ENCODE data around the gene ADGRL2.

The ADGRL2 gene

DNA sequence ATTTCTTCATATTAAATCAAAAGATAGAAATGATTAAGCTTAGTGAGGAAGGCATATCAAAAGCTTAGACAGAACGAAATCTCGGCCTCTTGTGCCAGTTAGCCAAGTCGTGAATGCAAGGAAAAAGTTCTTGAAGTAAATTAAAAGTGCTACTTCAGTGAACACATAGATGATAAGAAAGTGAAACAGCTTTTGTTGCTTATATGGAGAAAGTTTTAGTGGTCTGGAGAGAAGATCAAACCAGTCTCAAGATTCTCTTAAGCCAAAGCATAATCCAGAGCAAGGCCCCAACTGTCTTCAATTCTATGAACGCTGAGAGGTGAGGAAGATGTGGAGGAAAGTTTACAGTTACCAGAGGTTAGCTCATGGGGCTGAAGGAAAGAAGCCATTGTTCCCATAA is 88.4 kb downstream of the ADGRL2 start:
- TF ChIP-seq, protein P1, sequence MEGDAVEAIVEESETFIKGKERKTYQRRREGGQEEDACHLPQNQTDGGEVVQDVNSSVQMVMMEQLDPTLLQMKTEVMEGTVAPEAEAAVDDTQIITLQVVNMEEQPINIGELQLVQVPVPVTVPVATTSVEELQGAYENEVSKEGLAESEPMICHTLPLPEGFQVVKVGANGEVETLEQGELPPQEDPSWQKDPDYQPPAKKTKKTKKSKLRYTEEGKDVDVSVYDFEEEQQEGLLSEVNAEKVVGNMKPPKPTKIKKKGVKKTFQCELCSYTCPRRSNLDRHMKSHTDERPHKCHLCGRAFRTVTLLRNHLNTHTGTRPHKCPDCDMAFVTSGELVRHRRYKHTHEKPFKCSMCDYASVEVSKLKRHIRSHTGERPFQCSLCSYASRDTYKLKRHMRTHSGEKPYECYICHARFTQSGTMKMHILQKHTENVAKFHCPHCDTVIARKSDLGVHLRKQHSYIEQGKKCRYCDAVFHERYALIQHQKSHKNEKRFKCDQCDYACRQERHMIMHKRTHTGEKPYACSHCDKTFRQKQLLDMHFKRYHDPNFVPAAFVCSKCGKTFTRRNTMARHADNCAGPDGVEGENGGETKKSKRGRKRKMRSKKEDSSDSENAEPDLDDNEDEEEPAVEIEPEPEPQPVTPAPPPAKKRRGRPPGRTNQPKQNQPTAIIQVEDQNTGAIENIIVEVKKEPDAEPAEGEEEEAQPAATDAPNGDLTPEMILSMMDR (IDR thresholded peaks at IDR 0.05; ENCODE audit: low read length, missing control alignments) = no peak
- no peak for DNase-seq (ENCODE audit: low read depth)
- no peak overlapping the region for H3K4me3 ChIP-seq (replicated peaks; ENCODE audit: low read depth, low read length)

DNA sequence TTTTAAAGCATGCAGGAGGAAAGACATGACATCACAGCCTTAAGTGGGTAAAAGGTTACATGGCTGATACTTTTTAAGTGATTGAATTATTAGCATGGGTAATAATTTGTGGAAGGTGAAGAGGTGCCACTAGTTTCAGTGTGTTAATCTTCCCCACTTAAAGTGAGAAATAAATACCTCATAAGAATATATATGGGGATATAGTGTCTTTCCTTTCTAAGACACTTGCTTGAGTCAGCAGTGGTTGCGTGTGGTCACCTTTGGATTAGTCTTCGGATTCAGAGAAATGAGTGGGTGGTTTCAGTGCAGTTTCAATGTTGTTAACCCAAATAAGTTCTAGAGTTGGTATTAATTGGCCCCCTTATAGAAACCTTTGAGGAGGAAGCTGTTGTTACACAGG is 94.1 kb downstream of the ADGRL2 start:
- no peak for DNase-seq (ENCODE audit: low read depth)
- TF ChIP-seq, protein P1 (IDR thresholded peaks at IDR 0.05; ENCODE audit: low read length, missing control alignments) = no peak
- H3K4me3 ChIP-seq (replicated peaks; ENCODE audit: low read depth, low read length) = no peak overlapping the region

DNA sequence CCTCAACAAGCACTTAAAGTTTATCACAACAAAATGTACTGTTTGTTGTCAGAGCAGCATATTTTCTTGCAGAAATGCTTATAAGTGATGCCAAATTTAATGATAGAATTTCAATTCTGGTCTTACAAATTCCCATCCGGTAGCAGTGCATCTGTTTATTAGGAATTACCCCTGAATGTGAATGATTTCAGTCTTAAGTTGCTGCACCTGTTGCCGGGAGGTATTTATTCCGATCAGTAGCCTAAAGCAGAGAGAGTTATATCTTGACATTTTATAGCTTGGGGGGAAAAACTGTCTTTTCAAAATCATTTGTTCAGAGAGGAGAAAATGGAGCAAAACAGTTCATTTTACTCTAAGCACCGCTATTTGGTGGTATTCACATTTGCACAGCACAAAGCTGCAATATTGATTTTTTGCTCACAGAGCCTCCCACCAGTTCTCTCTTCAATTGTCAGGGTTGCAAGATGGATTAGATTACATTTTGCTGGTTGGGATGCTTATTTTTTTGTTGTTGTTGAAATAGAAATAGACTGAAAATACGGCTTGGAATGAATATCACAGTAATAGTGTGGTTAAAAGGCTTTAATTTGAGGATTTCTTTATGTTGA is 98.6 kb downstream of the ADGRL2 start:
- no peak overlapping the region for H3K4me3 ChIP-seq (replicated peaks; ENCODE audit: low read depth, low read length)
- no peak for DNase-seq (ENCODE audit: low read depth)
- TF ChIP-seq, protein P1 (IDR thresholded peaks at IDR 0.05; ENCODE audit: low read length, missing control alignments) = no peak

DNA sequence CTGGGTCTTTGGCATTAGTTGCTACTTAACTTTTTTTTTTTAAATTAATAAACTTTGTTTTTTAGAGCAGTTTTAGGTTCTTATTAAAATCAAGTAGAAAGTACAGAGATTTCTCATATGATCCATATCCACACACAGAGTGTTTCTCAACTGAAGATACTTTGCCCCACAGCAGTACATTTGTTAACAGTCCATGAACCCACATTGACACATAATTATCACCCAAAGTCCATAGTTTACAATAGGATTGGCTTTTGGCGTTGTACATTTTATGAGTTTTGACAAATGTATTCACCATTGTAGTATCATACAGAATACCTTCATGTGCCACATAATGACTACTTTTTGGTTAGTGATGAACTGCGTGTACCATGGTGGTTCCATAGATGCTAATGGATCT is 106.8 kb downstream of the ADGRL2 start:
- no peak for DNase-seq (ENCODE audit: low read depth)
- H3K4me3 ChIP-seq (replicated peaks; ENCODE audit: low read depth, low read length) = no peak overlapping the region
- TF ChIP-seq, protein P1 (IDR thresholded peaks at IDR 0.05; ENCODE audit: low read length, missing control alignments) = no peak

DNA sequence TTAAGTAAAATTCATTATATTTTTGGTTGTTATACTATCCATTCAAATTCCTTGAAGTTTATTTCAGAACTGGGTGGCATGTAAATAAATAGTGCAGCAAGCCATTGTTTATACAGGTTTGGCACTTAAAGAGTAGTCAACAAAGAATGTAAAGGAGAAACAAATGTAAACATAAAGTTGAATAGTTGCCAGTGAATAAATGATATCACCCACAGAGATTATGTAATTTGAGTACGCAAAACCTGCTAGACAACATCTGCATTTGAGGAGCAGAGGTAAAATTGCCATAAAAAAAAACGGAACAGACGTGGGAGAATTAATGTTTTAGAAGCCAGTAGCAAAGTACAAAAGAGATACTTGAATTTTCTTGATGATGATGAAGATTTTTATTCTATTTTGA is 111.6 kb downstream of the ADGRL2 start:
- no peak overlapping the region for H3K4me3 ChIP-seq (replicated peaks; ENCODE audit: low read depth, low read length)
- DNase-seq (ENCODE audit: low read depth) = no peak
- TF ChIP-seq, protein P1 (IDR thresholded peaks at IDR 0.05; ENCODE audit: low read length, missing control alignments) = no peak

DNA sequence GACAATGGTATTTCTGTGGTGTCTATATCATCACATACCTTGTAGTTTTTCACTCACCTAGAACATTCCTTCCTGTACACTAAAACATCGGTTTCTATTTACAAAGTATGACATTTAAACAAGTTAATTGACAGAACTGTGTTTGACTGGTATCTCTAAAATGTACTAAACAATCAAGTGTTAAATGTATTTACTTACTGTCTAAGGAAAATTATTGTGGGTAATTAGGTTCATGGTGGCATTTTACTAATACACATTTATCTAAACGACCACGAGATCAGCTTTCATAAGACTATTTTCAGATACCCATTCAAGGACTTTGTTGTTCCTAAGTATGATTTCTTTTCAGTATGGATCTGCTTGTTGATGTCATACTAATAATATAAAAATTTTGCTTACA is 115.2 kb downstream of the ADGRL2 start:
- DNase-seq (ENCODE audit: low read depth) = no peak
- TF ChIP-seq, protein P1 (IDR thresholded peaks at IDR 0.05; ENCODE audit: low read length, missing control alignments) = no peak
- H3K4me3 ChIP-seq (replicated peaks; ENCODE audit: low read depth, low read length) = no peak overlapping the region

DNA sequence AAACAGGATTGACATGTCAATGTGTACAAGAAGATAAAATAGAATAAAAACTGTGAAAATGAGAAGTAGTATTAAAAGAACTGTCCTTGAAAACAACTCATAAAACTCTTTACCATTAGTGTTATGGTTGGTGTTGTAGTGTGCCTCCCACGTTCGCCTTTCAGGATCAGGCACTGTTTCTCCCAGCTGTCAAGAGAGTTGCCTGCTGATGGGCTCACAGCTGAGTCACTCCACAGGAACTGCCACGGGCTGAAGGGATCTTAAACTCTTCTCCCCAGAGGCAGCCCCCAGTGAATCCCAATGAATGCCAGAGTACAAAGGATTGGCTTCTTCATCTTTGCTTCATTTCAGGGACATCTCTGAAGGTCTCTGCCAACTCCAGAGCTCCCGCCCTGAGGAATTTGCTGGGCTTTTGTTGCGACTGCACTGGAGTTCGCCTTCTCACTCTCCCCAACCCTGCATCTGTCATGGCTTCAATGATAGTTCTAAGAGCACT is 119.6 kb downstream of the ADGRL2 start:
- DNase-seq (ENCODE audit: low read depth) = peak; percentile 80
- TF ChIP-seq, protein P1 (IDR thresholded peaks at IDR 0.05; ENCODE audit: low read length, missing control alignments) = no peak

More for the DNA sequence above, 119.6 kb downstream of the ADGRL2 start:
- H3K4me3 ChIP-seq (replicated peaks; ENCODE audit: low read depth, low read length) = peak overlapping the region; percentile 19
